HG02973 (cell line): ENCODE results near the gene ZNF512.
A peak's percentile ranks its signal among the peaks of the same experiment; 100 is the strongest.
"Not testable (repeated sequence)": the region's sequence is repeated elsewhere in the genome, so short reads cannot be mapped to it uniquely, and the experiment has no call there.

Source experiments
- ATAC-seq: cut with Tn5 transposase; IDR thresholded peaks from one replicate; pipeline ENCODE4 v1.9.1; 2021; ENCODE audit warnings: moderate library complexity; ENCODE audit not compliant: unreplicated experiment

Gene ZNF512

GRCh38 chr2:27582695-27583389 lies at the start of gene ZNF512:
ZNF512 (plus strand) TSS chr2:27583042; CDS start chr2:27583113, 71 bp downstream.
- peak; percentile 90 for ATAC-seq

GRCh38 chr2:27537287-27537686 lies 45.6 kb upstream of the ZNF512 start:
- no peak for ATAC-seq

- ATAC-seq, result not testable (repeated sequence)
These were observed 43.9 kb upstream of the ZNF512 start for GRCh38 chr2:27538839-27539450.

- ATAC-seq, result not testable (repeated sequence)
These were observed 43.2 kb upstream of the ZNF512 start for GRCh38 chr2:27539649-27540048.

- ATAC-seq, result no peak
These were observed 38.6 kb upstream of the ZNF512 start for GRCh38 chr2:27544143-27544821.

GRCh38 chr2:27545348-27546141 lies 37.3 kb upstream of the ZNF512 start:
- ATAC-seq, result no peak

- ATAC-seq, result no peak
These were observed 33.5 kb upstream of the ZNF512 start for GRCh38 chr2:27549303-27549702.

- ATAC-seq, result no peak
These were observed 31.3 kb upstream of the ZNF512 start for GRCh38 chr2:27551514-27551913.

- no peak for ATAC-seq
These were observed 29.9 kb upstream of the ZNF512 start for GRCh38 chr2:27552941-27553340.

- not testable (repeated sequence) for ATAC-seq
These were observed 28.4 kb upstream of the ZNF512 start for GRCh38 chr2:27554451-27554850.

- ATAC-seq, result no peak
These were observed 23.6 kb upstream of the ZNF512 start for GRCh38 chr2:27559228-27559627.

- no peak for ATAC-seq
These were observed 21.8 kb upstream of the ZNF512 start for GRCh38 chr2:27561060-27561459.

- ATAC-seq, result no peak
These were observed 16.2 kb upstream of the ZNF512 start for GRCh38 chr2:27566628-27567027.

GRCh38 chr2:27569398-27569797 lies 13.4 kb upstream of the ZNF512 start:
- ATAC-seq, result no peak

GRCh38 chr2:27571197-27571596 lies 11.6 kb upstream of the ZNF512 start:
- no peak for ATAC-seq

GRCh38 chr2:27571681-27572080 lies 11.2 kb upstream of the ZNF512 start:
- no peak for ATAC-seq

GRCh38 chr2:27572439-27572838 lies 10.4 kb upstream of the ZNF512 start:
- no peak for ATAC-seq

GRCh38 chr2:27572998-27573429 lies 9.8 kb upstream of the ZNF512 start:
- ATAC-seq, result no peak

GRCh38 chr2:27573452-27573851 lies 9.4 kb upstream of the ZNF512 start:
- ATAC-seq, result no peak

- no peak for ATAC-seq
These were observed 1.3 kb upstream of the ZNF512 start for GRCh38 chr2:27581417-27582128.
